ENCODE results near the gene CHST12. TPM values are rescaled to one million over a fixed set of nuclear protein-coding genes. Genes with fewer than 3 reads are reported as not detected.
"Not testable (repeated sequence)": the region's sequence is repeated elsewhere in the genome, so short reads cannot be mapped to it uniquely, and the experiment has no call there.

CHST12 gene
- total and polyA plus RNA-seq, 5 donors, result 16.6 to 19.5 (median 19.3) TPM

DNA sequence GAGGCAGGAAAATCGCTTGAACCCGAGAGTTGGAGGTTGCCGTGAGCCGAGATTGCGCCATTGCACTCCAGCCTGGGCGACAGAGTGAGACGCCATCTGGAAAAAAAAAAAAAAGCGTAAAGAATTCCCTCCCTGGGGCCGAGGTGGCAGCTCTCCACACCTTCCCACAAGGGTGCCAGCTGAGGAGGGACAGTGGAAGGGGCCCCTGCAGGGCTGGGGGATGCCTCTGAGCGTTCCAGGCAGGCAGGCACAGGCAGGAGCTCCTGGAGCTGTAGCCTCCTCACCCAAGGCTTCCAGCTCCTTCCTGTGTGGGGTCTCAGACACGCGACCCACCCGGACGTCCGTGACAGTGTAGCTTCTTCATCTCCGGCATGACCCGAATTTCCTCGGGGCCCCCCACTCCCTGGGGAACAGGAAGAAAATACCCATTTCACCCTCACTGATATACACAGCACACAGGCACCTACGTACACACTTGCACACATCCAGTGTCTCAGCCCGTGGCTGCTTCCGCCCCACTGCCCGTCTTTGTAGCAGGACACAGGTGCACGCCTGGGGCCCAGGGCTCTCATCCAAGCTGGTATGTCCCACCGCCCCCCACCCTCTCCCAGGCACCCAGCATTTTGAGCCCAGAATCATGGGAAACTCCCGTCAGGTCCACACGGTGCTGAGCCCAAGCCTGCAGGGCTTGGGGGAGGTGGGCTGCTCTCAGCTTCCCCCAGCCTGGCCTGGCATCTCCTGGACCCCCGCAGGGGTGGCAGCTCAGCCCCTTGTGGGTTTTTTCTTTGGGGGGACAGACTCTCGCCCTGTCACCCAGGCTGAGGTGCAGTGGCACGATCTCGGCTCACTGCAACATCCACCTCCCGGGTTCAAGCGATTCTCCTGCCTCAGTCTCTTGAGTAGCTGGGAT, 47.0 kb downstream of the CHST12 start:
- no peaks in the 10 kb centered on the region for H3K27me3 ChIP-seq (ENCODE audit: control insufficient read depth, insufficient read depth)
- ATAC-seq (peak in 1 of 2 donors; percentile 6), DNase-seq (peak in 2 of 3 donors; percentile 59 to 61)
- WGBS, result 53% methylated on average over 32 of the region's 32 CpGs
- H3K27ac ChIP-seq (ENCODE audit: low read length), result no peak overlapping the region
- H3K4me1 ChIP-seq (ENCODE audit: control insufficient read depth, insufficient read depth, low read length), result peaks cover 6% of the 10 kb centered on the region
- no peak overlapping the region for H3K4me3 ChIP-seq (ENCODE audit: low read length)
- H3K9me3 ChIP-seq (ENCODE audit: control insufficient read depth, low read length), result no peaks in the 10 kb centered on the region
- intact Hi-C loops (cut with DNase I), result no loop called here

DNA sequence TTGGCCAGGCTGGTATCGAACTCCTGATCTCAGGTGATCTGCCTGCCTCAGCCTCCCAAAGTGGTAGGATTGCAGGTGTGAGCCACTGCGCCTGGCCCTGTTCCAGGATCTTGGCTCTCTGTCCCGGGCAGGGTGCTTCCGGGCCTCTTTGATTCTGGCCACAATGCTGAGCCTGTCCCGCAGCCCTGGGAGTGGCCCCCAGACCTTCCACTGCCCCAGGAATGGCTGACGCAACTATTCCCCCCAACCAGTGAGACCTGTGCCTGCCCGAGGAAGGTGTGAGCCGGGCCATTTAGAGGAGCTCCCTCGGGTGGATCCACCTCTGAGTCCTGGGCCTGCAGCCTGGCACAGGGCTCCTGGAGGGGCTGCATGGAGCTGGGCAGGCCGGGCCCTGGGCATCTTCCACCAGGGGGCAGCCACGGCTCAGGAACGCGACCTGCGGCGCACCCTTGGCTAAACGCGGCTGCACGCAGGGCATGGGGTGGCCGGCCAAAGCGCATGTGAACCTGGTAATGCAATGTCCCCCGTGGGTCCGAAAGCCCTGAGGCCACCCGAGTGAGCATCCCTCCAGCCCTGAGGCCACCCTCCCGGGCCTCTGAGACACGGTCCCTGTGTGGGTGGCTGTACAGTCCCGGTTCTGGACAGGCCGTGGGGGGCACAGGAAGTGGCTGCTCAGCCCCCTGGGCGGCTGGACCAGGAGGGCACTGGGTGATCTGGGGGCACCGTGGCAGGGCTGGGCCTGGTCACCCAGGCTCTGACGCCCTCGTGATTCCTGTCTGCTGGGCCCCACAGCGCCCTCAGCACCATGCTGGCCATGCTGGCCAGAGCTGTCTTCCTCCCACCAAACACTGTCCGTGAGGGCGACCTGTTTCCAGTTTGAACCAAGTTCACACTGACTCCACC, 48.0 kb downstream of the CHST12 start:
- intact Hi-C loops (cut with DNase I), result no loop called here
- H3K4me1 ChIP-seq (ENCODE audit: control insufficient read depth, insufficient read depth, low read length), result peaks cover 6% of the 10 kb centered on the region
- WGBS, result 11% methylated on average over 34 of the region's 34 CpGs
- DNase-seq, result peak; percentile 89 to 95 (median 95)
- H3K27me3 ChIP-seq (ENCODE audit: control insufficient read depth, insufficient read depth), result no peaks in the 10 kb centered on the region
- H3K27ac ChIP-seq (ENCODE audit: low read length), result no peak overlapping the region
- ATAC-seq, result peak; percentile 94 to 96
- peak overlapping the region; percentile 19 for H3K4me3 ChIP-seq (ENCODE audit: low read length)
- H3K9me3 ChIP-seq (ENCODE audit: control insufficient read depth, low read length), result no peaks in the 10 kb centered on the region

- Histone ChIP-seq H3K27me3 (ENCODE audit: control insufficient read depth, insufficient read depth) (no peaks in the 10 kb centered on the region), H3K27ac (ENCODE audit: low read length) (no peak overlapping the region), H3K9me3 (ENCODE audit: control insufficient read depth, low read length) (no peaks in the 10 kb centered on the region), H3K4me1 (ENCODE audit: control insufficient read depth, insufficient read depth, low read length) (peaks cover 6% of the 10 kb centered on the region), H3K4me3 (ENCODE audit: low read length) (peak overlapping the region; percentile 19)
- WGBS, result 39% methylated on average over 16 of the region's 16 CpGs
- intact Hi-C loops (cut with DNase I), result no loop called here
- ATAC-seq (peak; percentile 48 to 50), DNase-seq (peak in 2 of 3 donors; percentile 68 to 73)
Measured at GRCh38 chr7:2452074-2452507, 48.7 kb downstream of the CHST12 start.

DNA sequence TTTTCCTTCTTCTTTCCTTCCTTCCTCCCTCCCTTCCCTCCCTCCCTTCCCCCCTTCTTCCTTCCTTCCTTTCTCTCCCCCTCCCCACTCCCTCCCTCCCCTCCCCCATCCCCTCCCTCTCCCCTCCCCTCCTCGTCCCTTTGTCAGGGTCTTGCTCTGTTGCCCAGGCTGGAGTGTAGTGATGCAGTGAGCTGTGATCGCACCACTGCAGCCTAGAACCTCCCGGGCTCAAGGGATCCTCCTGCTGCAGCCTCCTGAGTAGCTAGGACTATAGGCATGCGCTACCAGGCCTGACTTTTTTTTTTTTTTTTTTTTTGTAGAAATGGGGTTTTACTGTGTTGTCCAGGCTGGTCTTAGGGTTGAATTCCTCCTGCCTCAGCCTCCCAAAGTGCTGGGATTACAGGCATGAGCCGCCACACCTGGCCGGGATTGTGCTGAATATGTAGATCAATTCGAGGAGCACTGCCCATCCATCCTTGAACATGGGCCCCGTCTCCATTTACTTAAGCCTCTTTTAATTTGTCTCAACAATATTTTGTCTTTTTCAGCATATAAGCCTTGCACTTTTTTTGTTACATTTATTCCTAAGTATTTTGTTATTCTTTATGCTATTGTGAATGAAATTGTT, 49.3 kb downstream of the CHST12 start:
- Histone ChIP-seq H3K4me1 (ENCODE audit: control insufficient read depth, insufficient read depth, low read length) (peaks cover 6% of the 10 kb centered on the region), H3K4me3 (ENCODE audit: low read length) (no peak overlapping the region), H3K9me3 (ENCODE audit: control insufficient read depth, low read length) (no peaks in the 10 kb centered on the region), H3K27ac (ENCODE audit: low read length) (no peak overlapping the region), H3K27me3 (ENCODE audit: control insufficient read depth, insufficient read depth) (no peaks in the 10 kb centered on the region)
- ATAC-seq (no peak), DNase-seq (peak in 1 of 3 donors; percentile 11)
- intact Hi-C loops (cut with DNase I), result no loop called here
- WGBS, result 88% methylated on average over 8 of the region's 8 CpGs

- H3K9me3 ChIP-seq (ENCODE audit: control insufficient read depth, low read length); H3K4me3 ChIP-seq (ENCODE audit: low read length); H3K27me3 ChIP-seq (ENCODE audit: control insufficient read depth, insufficient read depth); ATAC-seq; DNase-seq; intact Hi-C loops (cut with DNase I); H3K27ac ChIP-seq (ENCODE audit: low read length); H3K4me1 ChIP-seq (ENCODE audit: control insufficient read depth, insufficient read depth, low read length): not testable (repeated sequence)
- 96% methylated on average over 3 of the region's 3 CpGs for WGBS
Measured at GRCh38 chr7:2453849-2454248, 50.4 kb downstream of the CHST12 start.

DNA sequence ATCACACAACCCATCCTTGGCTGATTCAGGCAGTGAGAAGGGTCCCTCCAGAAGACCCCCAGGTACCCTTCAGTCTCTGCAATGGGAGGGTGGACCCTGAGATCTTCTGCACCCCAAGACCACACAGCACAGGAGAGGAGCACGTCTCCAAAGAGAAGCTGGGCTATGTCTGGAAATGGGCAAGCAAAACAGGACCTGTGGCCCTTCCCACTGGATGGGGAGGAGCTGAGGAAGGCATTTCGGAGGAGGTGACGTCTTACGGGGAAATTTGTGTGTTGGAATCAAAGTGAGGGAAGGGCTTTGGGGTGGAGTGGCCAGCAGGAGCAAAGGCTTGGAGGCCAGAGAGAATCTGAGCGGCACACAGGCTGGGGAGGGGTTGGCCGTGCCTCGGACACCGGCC, 56.3 kb downstream of the CHST12 start:
- no peaks in the 10 kb centered on the region for H3K27me3 ChIP-seq (ENCODE audit: control insufficient read depth, insufficient read depth)
- WGBS, result 88% methylated on average over 8 of the region's 8 CpGs
- DNase-seq (no peak), ATAC-seq (no peak)
- intact Hi-C loops (cut with DNase I), result no loop called here
- H3K27ac ChIP-seq (ENCODE audit: low read length), result no peak overlapping the region
- H3K4me3 ChIP-seq (ENCODE audit: low read length), result no peak overlapping the region
- no peaks in the 10 kb centered on the region for H3K4me1 ChIP-seq (ENCODE audit: control insufficient read depth, insufficient read depth, low read length)
- H3K9me3 ChIP-seq (ENCODE audit: control insufficient read depth, low read length), result no peaks in the 10 kb centered on the region

GRCh38 chr7:2460188-2460587, 56.8 kb downstream of the CHST12 start:
- no peaks in the 10 kb centered on the region for H3K27me3 ChIP-seq (ENCODE audit: control insufficient read depth, insufficient read depth)
- no peak overlapping the region for H3K27ac ChIP-seq (ENCODE audit: low read length)
- no peaks in the 10 kb centered on the region for H3K9me3 ChIP-seq (ENCODE audit: control insufficient read depth, low read length)
- DNase-seq (peak in 1 of 3 donors; percentile 58), ATAC-seq (peak in 1 of 2 donors; percentile 34)
- WGBS, result 88% methylated on average over 23 of the region's 23 CpGs
- H3K4me1 ChIP-seq (ENCODE audit: control insufficient read depth, insufficient read depth, low read length), result no peaks in the 10 kb centered on the region
- no peak overlapping the region for H3K4me3 ChIP-seq (ENCODE audit: low read length)
- intact Hi-C loops (cut with DNase I), result no loop called here

GRCh38 chr7:2460641-2461040, 57.2 kb downstream of the CHST12 start:
- Histone ChIP-seq H3K9me3 (ENCODE audit: control insufficient read depth, low read length) (no peaks in the 10 kb centered on the region), H3K27me3 (ENCODE audit: control insufficient read depth, insufficient read depth) (no peaks in the 10 kb centered on the region), H3K27ac (ENCODE audit: low read length) (no peak overlapping the region), H3K4me1 (ENCODE audit: control insufficient read depth, insufficient read depth, low read length) (no peaks in the 10 kb centered on the region), H3K4me3 (ENCODE audit: low read length) (no peak overlapping the region)
- intact Hi-C loops (cut with DNase I), result no loop called here
- peak in 1 of 2 donors; percentile 48 for ATAC-seq
- 85% methylated on average over 6 of the region's 6 CpGs for WGBS
- no peak for DNase-seq

GRCh38 chr7:2461268-2462026, 58.0 kb downstream of the CHST12 start:
- H3K4me3 ChIP-seq (ENCODE audit: low read length), result no peak overlapping the region
- H3K27ac ChIP-seq (ENCODE audit: low read length), result no peak overlapping the region
- 75% methylated on average over 15 of the region's 15 CpGs for WGBS
- intact Hi-C loops (cut with DNase I), result no loop called here
- no peaks in the 10 kb centered on the region for H3K4me1 ChIP-seq (ENCODE audit: control insufficient read depth, insufficient read depth, low read length)
- H3K27me3 ChIP-seq (ENCODE audit: control insufficient read depth, insufficient read depth), result no peaks in the 10 kb centered on the region
- DNase-seq (peak in 2 of 3 donors; percentile 38 to 54), ATAC-seq (peak; percentile 12 to 39)
- no peaks in the 10 kb centered on the region for H3K9me3 ChIP-seq (ENCODE audit: control insufficient read depth, low read length)

GRCh38 chr7:2462731-2463130, 59.3 kb downstream of the CHST12 start:
- intact Hi-C loops (cut with DNase I), result no loop called here
- 87% methylated on average over 3 of the region's 3 CpGs for WGBS

More at GRCh38 chr7:2462731-2463130, 59.3 kb downstream of the CHST12 start:
- H3K9me3 ChIP-seq (ENCODE audit: control insufficient read depth, low read length), result no peaks in the 10 kb centered on the region
- H3K4me3 ChIP-seq (ENCODE audit: low read length), result no peak overlapping the region
- ATAC-seq, result no peak
- no peak for DNase-seq
- H3K27me3 ChIP-seq (ENCODE audit: control insufficient read depth, insufficient read depth), result no peaks in the 10 kb centered on the region
- no peaks in the 10 kb centered on the region for H3K4me1 ChIP-seq (ENCODE audit: control insufficient read depth, insufficient read depth, low read length)
- H3K27ac ChIP-seq (ENCODE audit: low read length), result no peak overlapping the region
